ENCODE measurements around the gene OCIAD2.
"Not testable (repeated sequence)": the region's sequence is repeated elsewhere in the genome, so short reads cannot be mapped to it uniquely, and the experiment has no call there.

- not testable (repeated sequence) for TF ChIP-seq POLR2A, CTCF (IDR thresholded peaks at IDR 0.05)
Measured at GRCh38 chr4:48848799-48849198, 57.8 kb downstream of the OCIAD2 start.
